GM12878 (cell line): Measurements from ENCODE around the gene ABCB10. TPM values are rescaled to one million over a fixed set of nuclear protein-coding genes. Genes with fewer than 3 reads are reported as not detected.

Experiments
- ATAC-seq: fragments of 200-7000 bp; cut with Tn5 transposase; 3 replicates; pipeline ENCODE4 v1.9.1; 2020; ENCODE audit warnings: mild to moderate bottlenecking, moderate library complexity
- BruUV-seq: library from RNA; stranded (reverse); fragments of 400-500 nt; replicated peaks from 2 replicates; lab custom pipeline; 2021; lab: Mats Ljungman, UMichigan
- CTCF ChIA-PET: fragments of 300-600 bp; sonication (Branson Sonifier 250); formaldehyde crosslinking; extraction: SDS; loops from one replicate; lab custom pipeline; 2021; ENCODE audit warnings: inconsistent platforms; lab: Yijun Ruan, JAX
- POLR2A ChIA-PET: fragments of 350-600 bp; formaldehyde crosslinking; extraction: SDS; loops from one replicate; lab custom pipeline; 2021; ENCODE audit warnings: inconsistent platforms; lab: Charles Lee
- RAD21 ChIA-PET: fragments of 300-600 bp; sonication (Branson Sonifier 250); formaldehyde crosslinking; loops from one replicate; lab custom pipeline; 2023; ENCODE audit warnings: antibody characterized with exemption; ENCODE audit not compliant: unreplicated experiment; lab: Charles Lee
- SMC1A ChIA-PET: fragments of 300-600 bp; sonication (Branson Sonifier 250); formaldehyde crosslinking; loops from one replicate; lab custom pipeline; 2023; ENCODE audit not compliant: unreplicated experiment, uncharacterized antibody; lab: Charles Lee
- DNase-seq: peaks from one replicate; pipeline ENCODE4 v3.0.0-alpha.2; 2011; ENCODE audit warnings: low read depth, low spot score
- FAIRE-seq: peaks from 3 replicates; lab custom pipeline; 2011; peaks lifted over from hg19 to GRCh38; lab: Jason Lieb, UNC
- H2AFZ ChIP-seq: 2 replicates; pipeline ENCODE4 v1.6.0; 2011; ENCODE audit warnings: low read depth, low read length, control low read depth; ENCODE audit not compliant: control insufficient read depth
- H3K27ac ChIP-seq: 2 replicates; pipeline ENCODE4 v1.5.1; 2011; ENCODE audit warnings: control low read depth; ENCODE audit not compliant: control insufficient read depth, insufficient read depth
- H3K27me3 ChIP-seq, 2 experiments: replicated peaks in 1 of 2; 2 replicates each; pipeline versions ENCODE4 v1.6.0 to v1.6.1; 2011; ENCODE audit warnings: low read length in 1 of 2; ENCODE audit not compliant: control insufficient read depth in 2 of 2, insufficient read depth in 2 of 2
- H3K36me3 ChIP-seq, 2 experiments: 2 replicates each; pipeline ENCODE4 v1.5.1; 2011; ENCODE audit warnings: low read length in 1 of 2; ENCODE audit not compliant: control insufficient read depth in 2 of 2, insufficient read depth in 2 of 2
- H3K4me1 ChIP-seq: 2 replicates; pipeline ENCODE4 v1.6.1; 2011; ENCODE audit warnings: mild to moderate bottlenecking, low read length, moderate library complexity, mixed read lengths; ENCODE audit not compliant: control insufficient read depth, insufficient read depth
- H3K4me2 ChIP-seq: 2 replicates; pipeline ENCODE4 v1.6.0; 2011; ENCODE audit warnings: control low read depth; ENCODE audit not compliant: control insufficient read depth, insufficient read depth
- H3K4me3 ChIP-seq: fragments of 200-600 bp; sonication (generic); 2 replicates; pipeline ENCODE4 v1.5.1; 2016
- H3K79me2 ChIP-seq: 2 replicates; pipeline ENCODE4 v1.6.0; 2011; ENCODE audit warnings: low read length; ENCODE audit not compliant: control insufficient read depth, insufficient read depth
- H3K9ac ChIP-seq: 2 replicates; pipeline ENCODE4 v1.8.0; 2011; ENCODE audit warnings: low read length, control low read depth, mixed read lengths; ENCODE audit not compliant: control insufficient read depth, insufficient read depth
- H3K9me3 ChIP-seq: replicated peaks from 3 replicates; pipeline ENCODE4 v1.5.1; 2011; ENCODE audit warnings: mild to moderate bottlenecking, low read length; ENCODE audit not compliant: control insufficient read depth, insufficient read depth
- H4K20me1 ChIP-seq: 2 replicates; pipeline ENCODE4 v1.6.0; 2011; ENCODE audit not compliant: control insufficient read depth, insufficient read depth
- ASH2L ChIP-seq: fragments of 300-600, 200-600 bp; sonication (generic); IDR thresholded peaks from 2 replicates; pipeline ENCODE4 v1.6.1; 2017; ENCODE audit warnings: low read depth, mild to moderate bottlenecking, borderline replicate concordance
- HDGF ChIP-seq: fragments of 450-650 bp; IDR thresholded peaks from 2 replicates; pipeline ENCODE4 v1.6.1; 2016; ENCODE audit warnings: antibody characterized with exemption
- IRF4 ChIP-seq: IDR thresholded peaks from 2 replicates; pipeline ENCODE4 v1.6.1; 2011; ENCODE audit warnings: low read depth, low read length
- PAX5 ChIP-seq: IDR thresholded peaks from 2 replicates; pipeline ENCODE4 v1.6.1; 2011; ENCODE audit warnings: low read depth, low read length, borderline replicate concordance
- WGBS: methylation state at CpG from one replicate; pipeline ENCODE4 v1.1.6; 2016; ENCODE audit warnings: low lambda C conversion rate; ENCODE audit not compliant: insufficient replicate concordance, insufficient coverage; ENCODE audit errors: missing lambda C conversion rate; 5-methylcytosine and 5-hydroxymethylcytosine counted together
- in situ Hi-C: fragments of 300-500 bp; cut with MboI; formaldehyde crosslinking; loops from 9 replicates; pipeline ENCODE4 v1.14.3; 2018; ENCODE audit warnings: mixed read lengths
- intact Hi-C: fragments of 100-400 bp; cut with micrococcal nuclease; formaldehyde crosslinking; loops from one replicate; pipeline ENCODE4 v1.14.2; 2022; ENCODE audit not compliant: unreplicated experiment
- polyA plus RNA-seq, 11 experiments: library from polyadenylated mRNA; depleted of rRNA in 4 of 11; unstranded in 6 of 11; stranded (reverse) in 5 of 11; fragments of >200 nt; fragmentation: Nextera tagmentation in 4 of 11; fragmentation: Illumina TruSeq in 1 of 11; extraction: Ambion mirVana in 4 of 11; extraction: Trizol in 1 of 11; gene quantifications; 1 replicate in 1 of 11; 2 replicates in 10 of 11; pipeline versions ENCODE4 v1.2.1 to v1.2.3, GENCODE V29; 2011 to 2016; ENCODE audit warnings: inconsistent platforms in 2 of 11, missing spikeins in 2 of 11, low read depth in 1 of 11
- total RNA-seq, 4 experiments: library from RNA; depleted of rRNA in 3 of 4; stranded (reverse); fragments of >200 nt in 3 of 4; fragmentation: Illumina TruSeq in 1 of 4; extraction: Trizol in 1 of 4; gene quantifications; 2 replicates each; pipeline versions ENCODE4 v1.2.1 to v1.2.3, GENCODE V29; 2013 to 2021
- TF ChIP-seq, protein P1 (sequence below): fragments of 450-650 bp; IDR thresholded peaks from 2 replicates; pipeline ENCODE4 v1.6.1; 2017; ENCODE audit warnings: mild to moderate bottlenecking, low read depth, inconsistent platforms; ENCODE audit not compliant: poor library complexity, severe bottlenecking
- TF ChIP-seq, protein P2 (sequence below): fragments of 150-350 bp; IDR thresholded peaks from 2 replicates; pipeline ENCODE4 v1.6.1; 2016; ENCODE audit warnings: low read depth, low read length

ABCB10 gene
- total and polyA plus RNA-seq, 10 of the 15 experiments (the other 5 are each of a cell fraction or from before 2014, with no cell fraction given), result 8.0 to 30.5 (median 16.7) TPM

GRCh38 chr1:229600229-229600628, 41.7 kb upstream of the ABCB10 start (continued):
- no peak for TF ChIP-seq IRF4
- TF ChIP-seq, protein P1, sequence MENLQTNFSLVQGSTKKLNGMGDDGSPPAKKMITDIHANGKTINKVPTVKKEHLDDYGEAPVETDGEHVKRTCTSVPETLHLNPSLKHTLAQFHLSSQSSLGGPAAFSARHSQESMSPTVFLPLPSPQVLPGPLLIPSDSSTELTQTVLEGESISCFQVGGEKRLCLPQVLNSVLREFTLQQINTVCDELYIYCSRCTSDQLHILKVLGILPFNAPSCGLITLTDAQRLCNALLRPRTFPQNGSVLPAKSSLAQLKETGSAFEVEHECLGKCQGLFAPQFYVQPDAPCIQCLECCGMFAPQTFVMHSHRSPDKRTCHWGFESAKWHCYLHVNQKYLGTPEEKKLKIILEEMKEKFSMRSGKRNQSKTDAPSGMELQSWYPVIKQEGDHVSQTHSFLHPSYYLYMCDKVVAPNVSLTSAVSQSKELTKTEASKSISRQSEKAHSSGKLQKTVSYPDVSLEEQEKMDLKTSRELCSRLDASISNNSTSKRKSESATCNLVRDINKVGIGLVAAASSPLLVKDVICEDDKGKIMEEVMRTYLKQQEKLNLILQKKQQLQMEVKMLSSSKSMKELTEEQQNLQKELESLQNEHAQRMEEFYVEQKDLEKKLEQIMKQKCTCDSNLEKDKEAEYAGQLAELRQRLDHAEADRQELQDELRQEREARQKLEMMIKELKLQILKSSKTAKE, result no peak

DNA sequence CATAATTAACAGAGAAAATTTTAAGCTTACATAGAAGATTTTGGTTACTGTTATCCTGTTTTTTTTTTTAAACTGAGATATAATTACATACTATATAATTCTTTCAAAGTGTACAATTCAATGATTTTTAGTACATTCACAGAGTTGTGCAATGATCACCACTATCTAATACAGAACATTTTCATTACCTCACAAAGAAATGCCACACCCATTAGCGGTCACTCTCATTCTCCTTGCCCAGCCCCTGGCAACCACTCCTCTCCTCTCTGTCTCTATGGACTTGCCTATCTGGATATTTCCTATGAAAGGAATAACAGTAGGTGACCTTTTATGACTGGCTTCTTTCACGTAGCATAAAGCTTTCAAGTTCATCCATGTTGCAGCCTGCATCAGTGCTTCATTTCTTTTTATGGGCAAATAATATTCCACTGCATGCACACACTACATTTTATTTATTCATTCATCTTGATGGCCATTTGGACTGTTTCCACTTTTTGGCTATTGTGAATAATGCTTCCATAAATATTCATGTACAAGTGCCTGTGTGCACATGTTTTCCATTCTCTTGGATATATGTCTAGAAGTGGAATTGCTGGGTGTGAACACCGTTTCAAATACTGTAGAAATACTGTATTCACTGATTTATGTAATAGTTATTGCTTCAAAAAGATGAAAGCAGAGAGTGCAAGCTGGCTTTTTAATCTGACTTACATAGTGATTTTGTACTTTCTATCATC, 40.9 kb upstream of the ABCB10 start:
- H3K36me3 ChIP-seq, result peaks cover 15 to 21% of the 10 kb centered on the region in 2 experiments
- FAIRE-seq, result no peak

More for the DNA sequence above, 40.9 kb upstream of the ABCB10 start:
- WGBS, result 94% methylated on average over 3 of the region's 3 CpGs
- ATAC-seq, result no peak
- H3K79me2 ChIP-seq, result no peaks in the 10 kb centered on the region; the same call in 1 of the 2 replicates
- H3K4me1 ChIP-seq, result no peaks in the 10 kb centered on the region
- no TSS peak for BruUV-seq
- no peak overlapping the region for H3K9ac ChIP-seq
- no peak overlapping the region for H2AFZ ChIP-seq
- in situ Hi-C loops, result no loop called here
- no peak overlapping the region for H3K4me3 ChIP-seq
- DNase-seq, result no peak
- H3K27me3 ChIP-seq, result no peaks in the 10 kb centered on the region
- CTCF ChIA-PET, result interaction anchor here (1.6 kb wide), 1 partner anchor 40 kb away, joined by 9 read pairs; no protein-coding TSS in a partner anchor
- no peak overlapping the region for H3K27ac ChIP-seq
- no peaks in the 10 kb centered on the region for H4K20me1 ChIP-seq
- intact Hi-C loops, result no loop called here
- RAD21 ChIA-PET, result no interaction called here
- SMC1A ChIA-PET, result no interaction called here
- TF ChIP-seq ASH2L (no peak), PAX5 (no peak), HDGF (no peak)
- TF ChIP-seq, protein P2, sequence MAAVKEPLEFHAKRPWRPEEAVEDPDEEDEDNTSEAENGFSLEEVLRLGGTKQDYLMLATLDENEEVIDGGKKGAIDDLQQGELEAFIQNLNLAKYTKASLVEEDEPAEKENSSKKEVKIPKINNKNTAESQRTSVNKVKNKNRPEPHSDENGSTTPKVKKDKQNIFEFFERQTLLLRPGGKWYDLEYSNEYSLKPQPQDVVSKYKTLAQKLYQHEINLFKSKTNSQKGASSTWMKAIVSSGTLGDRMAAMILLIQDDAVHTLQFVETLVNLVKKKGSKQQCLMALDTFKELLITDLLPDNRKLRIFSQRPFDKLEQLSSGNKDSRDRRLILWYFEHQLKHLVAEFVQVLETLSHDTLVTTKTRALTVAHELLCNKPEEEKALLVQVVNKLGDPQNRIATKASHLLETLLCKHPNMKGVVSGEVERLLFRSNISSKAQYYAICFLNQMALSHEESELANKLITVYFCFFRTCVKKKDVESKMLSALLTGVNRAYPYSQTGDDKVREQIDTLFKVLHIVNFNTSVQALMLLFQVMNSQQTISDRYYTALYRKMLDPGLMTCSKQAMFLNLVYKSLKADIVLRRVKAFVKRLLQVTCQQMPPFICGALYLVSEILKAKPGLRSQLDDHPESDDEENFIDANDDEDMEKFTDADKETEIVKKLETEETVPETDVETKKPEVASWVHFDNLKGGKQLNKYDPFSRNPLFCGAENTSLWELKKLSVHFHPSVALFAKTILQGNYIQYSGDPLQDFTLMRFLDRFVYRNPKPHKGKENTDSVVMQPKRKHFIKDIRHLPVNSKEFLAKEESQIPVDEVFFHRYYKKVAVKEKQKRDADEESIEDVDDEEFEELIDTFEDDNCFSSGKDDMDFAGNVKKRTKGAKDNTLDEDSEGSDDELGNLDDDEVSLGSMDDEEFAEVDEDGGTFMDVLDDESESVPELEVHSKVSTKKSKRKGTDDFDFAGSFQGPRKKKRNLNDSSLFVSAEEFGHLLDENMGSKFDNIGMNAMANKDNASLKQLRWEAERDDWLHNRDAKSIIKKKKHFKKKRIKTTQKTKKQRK, result no peak
- H3K4me2 ChIP-seq, result no peak overlapping the region
- H3K9me3 ChIP-seq, result no peaks in the 10 kb centered on the region
- POLR2A ChIA-PET, result no interaction called here
